Measurements from ENCODE around the gene LRRC8C. TPM values are rescaled to one million over a fixed set of nuclear protein-coding genes. Genes with fewer than 3 reads are reported as not detected.

The LRRC8C gene
- total and polyA plus RNA-seq, 2 experiments from 2014 or later = 3.6 to 7.3 TPM

DNA sequence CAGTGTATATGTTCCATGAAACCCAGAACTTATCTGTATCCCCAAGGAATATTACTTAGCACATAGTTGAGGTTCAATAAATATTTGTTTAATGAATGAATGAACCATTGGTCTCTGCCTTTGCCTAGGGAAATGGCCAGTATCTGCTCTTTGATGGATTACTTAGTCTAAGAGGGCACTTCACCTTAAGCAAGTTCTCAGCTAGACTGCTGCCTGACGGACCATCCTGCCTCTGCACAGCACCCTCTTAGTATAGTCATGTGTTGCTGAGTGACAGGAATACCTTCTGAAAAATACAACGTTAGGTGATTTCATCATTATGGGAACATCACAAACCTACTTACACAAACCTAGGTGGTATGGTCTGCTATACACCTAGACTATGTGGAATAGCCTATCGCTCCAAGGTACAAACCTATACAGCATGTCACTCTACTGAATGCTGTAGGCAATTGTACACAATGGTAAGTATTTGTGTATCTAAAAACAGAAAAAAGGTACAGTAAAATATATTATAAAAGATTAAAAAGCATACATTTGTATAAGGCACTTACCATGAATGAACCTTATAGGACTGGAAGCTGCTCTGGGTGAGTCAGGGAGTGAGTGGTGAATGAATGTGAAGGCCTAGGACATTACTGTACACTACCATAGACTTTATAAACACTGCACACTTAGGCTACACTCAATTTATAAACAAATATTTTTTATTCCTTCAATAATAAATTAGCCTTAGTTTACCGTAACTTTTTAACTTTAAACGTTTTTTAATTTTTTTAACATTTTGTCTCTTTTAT lies 104.2 kb downstream of the LRRC8C start:
- in situ Hi-C loops (cut with MboI) = no loop called here
- Histone ChIP-seq H4K20me1 (ENCODE audit: insufficient read depth) (no peaks in the 10 kb centered on the region), H3K4me1 (ENCODE audit: insufficient read depth) (peaks cover 16% of the 10 kb centered on the region), H3K9me2 (ENCODE audit: insufficient read depth) (no peaks in the 10 kb centered on the region), H3K9me3 (ENCODE audit: low read depth) (no peaks in the 10 kb centered on the region), H3K4me2 (ENCODE audit: unreplicated experiment) (no peak overlapping the region), H3K27me3 (replicated peaks; ENCODE audit: insufficient read depth) (no peaks in the 10 kb centered on the region), H2AFZ (no peak overlapping the region), H3K79me2 (ENCODE audit: insufficient read depth) (no peaks in the 10 kb centered on the region), H3K4me3 (no peak overlapping the region), H3F3A (ENCODE audit: insufficient read depth) (peaks cover 12% of the 10 kb centered on the region; the same call in 1 of the 2 replicates), H3K36me3 (ENCODE audit: low read depth) (no peaks in the 10 kb centered on the region), H3K27ac (no peak overlapping the region), H3K9ac (no peak overlapping the region)
- DNase-seq = peak; percentile 45
- TF ChIP-seq EZH2phosphoT487 (IDR thresholded peaks at IDR 0.05; ENCODE audit: insufficient read depth, low read depth) = no peak
- TF ChIP-seq EZH2 (IDR thresholded peaks at IDR 0.05; ENCODE audit: insufficient read depth, poor library complexity, severe bottlenecking) = no peak
- 78 to 80% methylated on average over 5 of the region's 5 CpGs for WGBS, 2 experiments (ENCODE audit: low coverage in 1 of 2, low lambda C conversion rate in 2 of 2, missing lambda C conversion rate in 2 of 2)

- TF ChIP-seq EZH2phosphoT487 (IDR thresholded peaks at IDR 0.05; ENCODE audit: insufficient read depth, low read depth) = no peak
- no peak for TF ChIP-seq EZH2 (IDR thresholded peaks at IDR 0.05; ENCODE audit: insufficient read depth, poor library complexity, severe bottlenecking)
- WGBS, 2 experiments (ENCODE audit: low coverage in 1 of 2, low lambda C conversion rate in 2 of 2, missing lambda C conversion rate in 2 of 2) = 95 to 98% methylated on average over 10 of the region's 10 CpGs
- no peak for DNase-seq
Observed at GRCh38 chr1:89737985-89738510, 105.1 kb downstream of the LRRC8C start.

DNA sequence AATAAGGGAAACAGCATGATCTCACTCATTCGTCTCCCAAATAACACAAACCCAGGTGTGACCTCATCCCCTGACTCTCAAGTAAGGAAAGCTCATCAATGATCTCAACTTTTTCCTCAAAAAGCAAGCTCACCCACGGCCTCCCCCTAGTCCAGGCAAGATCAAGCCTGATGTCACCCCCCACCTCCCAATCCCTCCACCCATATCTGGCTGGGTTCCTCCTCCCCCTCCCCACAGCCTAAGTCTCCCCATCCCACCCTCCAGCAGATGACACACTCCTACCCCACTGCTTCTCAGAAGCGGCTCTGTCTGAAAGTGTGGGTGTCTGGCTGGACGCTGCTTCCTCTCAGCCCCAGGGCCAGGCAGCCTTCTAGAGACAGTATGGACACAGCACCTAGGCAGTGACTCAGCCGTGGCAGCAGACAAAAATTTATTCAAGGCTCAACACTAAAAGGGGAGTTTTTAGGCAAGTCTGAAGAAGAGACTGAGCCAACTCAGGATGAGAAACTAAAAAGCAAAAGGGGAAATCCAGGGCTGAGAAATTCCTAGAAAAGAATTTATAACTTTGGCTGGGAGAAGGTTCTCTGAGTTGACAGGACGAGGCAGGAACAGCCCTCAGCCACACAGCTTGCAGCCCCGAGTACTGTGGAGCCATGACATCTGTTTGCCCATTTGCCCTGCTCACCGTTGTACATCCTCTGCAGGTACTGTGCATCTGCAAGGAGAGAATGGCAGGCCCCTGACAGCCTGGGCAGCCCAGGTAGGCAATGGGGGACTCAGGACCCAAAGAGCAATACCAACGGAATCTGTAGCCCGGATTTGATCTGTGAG lies 106.3 kb downstream of the LRRC8C start:
- TF ChIP-seq EZH2phosphoT487 (IDR thresholded peaks at IDR 0.05; ENCODE audit: insufficient read depth, low read depth) (no peak), EZH2 (IDR thresholded peaks at IDR 0.05; ENCODE audit: insufficient read depth, poor library complexity, severe bottlenecking) (no peak)
- Histone ChIP-seq H3K27ac (peak overlapping the region; percentile 25), H2AFZ (0 out of 2 replicates have a peak overlapping the region, but pooled peaks have one; percentile 9), H3K27me3 (replicated peaks; ENCODE audit: insufficient read depth) (no peaks in the 10 kb centered on the region), H3K9me3 (ENCODE audit: low read depth) (no peaks in the 10 kb centered on the region), H3K4me2 (ENCODE audit: unreplicated experiment) (peak overlapping the region; percentile 16), H3K36me3 (ENCODE audit: low read depth) (no peaks in the 10 kb centered on the region), H3F3A (ENCODE audit: insufficient read depth) (peaks cover 9% of the 10 kb centered on the region; the same call in 1 of the 2 replicates), H4K20me1 (ENCODE audit: insufficient read depth) (no peaks in the 10 kb centered on the region), H3K4me3 (no peak overlapping the region), H3K79me2 (ENCODE audit: insufficient read depth) (no peaks in the 10 kb centered on the region), H3K9me2 (ENCODE audit: insufficient read depth) (no peaks in the 10 kb centered on the region), H3K9ac (no peak overlapping the region), H3K4me1 (ENCODE audit: insufficient read depth) (peaks cover 16% of the 10 kb centered on the region)
- peak; percentile 84 for DNase-seq
- WGBS, 2 experiments (ENCODE audit: low coverage in 1 of 2, low lambda C conversion rate in 2 of 2, missing lambda C conversion rate in 2 of 2) = 37 to 47% methylated on average over 9 to 10 of the region's 10 CpGs
- in situ Hi-C loops (cut with MboI) = no loop called here

More at GRCh38 chr1:89737985-89738510, 105.1 kb downstream of the LRRC8C start:
- Histone ChIP-seq H3K27ac (no peak overlapping the region), H3K9me3 (ENCODE audit: low read depth) (no peaks in the 10 kb centered on the region), H3K4me3 (no peak overlapping the region), H3K4me1 (ENCODE audit: insufficient read depth) (peaks cover 16% of the 10 kb centered on the region), H3K9ac (no peak overlapping the region), H4K20me1 (ENCODE audit: insufficient read depth) (no peaks in the 10 kb centered on the region), H3K4me2 (ENCODE audit: unreplicated experiment) (no peak overlapping the region), H3K79me2 (ENCODE audit: insufficient read depth) (no peaks in the 10 kb centered on the region), H2AFZ (no peak overlapping the region), H3F3A (ENCODE audit: insufficient read depth) (peaks cover 12% of the 10 kb centered on the region; the same call in 1 of the 2 replicates), H3K36me3 (ENCODE audit: low read depth) (no peaks in the 10 kb centered on the region), H3K9me2 (ENCODE audit: insufficient read depth) (no peaks in the 10 kb centered on the region), H3K27me3 (replicated peaks; ENCODE audit: insufficient read depth) (no peaks in the 10 kb centered on the region)
- in situ Hi-C loops (cut with MboI) = no loop called here

DNA sequence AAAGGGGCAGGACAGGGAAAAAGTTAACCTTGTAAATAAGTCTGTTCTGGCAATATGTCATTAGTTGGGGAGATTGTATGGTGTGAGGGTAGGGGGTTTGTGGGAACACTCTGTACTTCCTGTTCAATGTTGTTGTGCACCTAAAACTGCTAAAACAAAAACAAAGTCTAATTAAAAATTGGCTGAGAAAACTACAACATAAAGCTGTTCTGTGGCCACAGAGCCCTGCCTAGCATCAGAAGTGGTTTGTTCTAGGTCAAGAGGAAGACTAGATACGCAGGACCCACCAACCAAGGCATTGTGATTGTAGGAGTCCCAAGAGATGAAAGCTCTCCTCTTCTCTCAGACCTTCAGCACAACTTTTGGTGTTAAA lies 106.9 kb downstream of the LRRC8C start:
- Histone ChIP-seq H3K4me3 (no peak overlapping the region), H2AFZ (0 out of 2 replicates have a peak overlapping the region, but pooled peaks have one; percentile 9), H3K27ac (no peak overlapping the region; the same call in 1 of the 2 replicates), H3K9ac (no peak overlapping the region), H3K9me2 (ENCODE audit: insufficient read depth) (no peaks in the 10 kb centered on the region), H3K27me3 (replicated peaks; ENCODE audit: insufficient read depth) (no peaks in the 10 kb centered on the region), H3K36me3 (ENCODE audit: low read depth) (no peaks in the 10 kb centered on the region), H3K79me2 (ENCODE audit: insufficient read depth) (no peaks in the 10 kb centered on the region), H3K9me3 (ENCODE audit: low read depth) (no peaks in the 10 kb centered on the region), H3K4me1 (ENCODE audit: insufficient read depth) (peaks cover 16% of the 10 kb centered on the region), H3K4me2 (ENCODE audit: unreplicated experiment) (no peak overlapping the region), H4K20me1 (ENCODE audit: insufficient read depth) (no peaks in the 10 kb centered on the region), H3F3A (ENCODE audit: insufficient read depth) (peaks cover 8% of the 10 kb centered on the region; the same call in 1 of the 2 replicates)
- DNase-seq = no peak
- TF ChIP-seq EZH2 (IDR thresholded peaks at IDR 0.05; ENCODE audit: insufficient read depth, poor library complexity, severe bottlenecking) (no peak), EZH2phosphoT487 (IDR thresholded peaks at IDR 0.05; ENCODE audit: insufficient read depth, low read depth) (no peak)
- in situ Hi-C loops (cut with MboI) = no loop called here
- WGBS, 2 experiments (ENCODE audit: low coverage in 1 of 2, low lambda C conversion rate in 2 of 2, missing lambda C conversion rate in 2 of 2) = 90 to 100% methylated on average over 1 of the region's 1 CpG
